Activated CD4-positive, alpha-beta T cell treated with anti-CD3 and anti-CD28 coated beads, Interleukin-2, Interleukin-6, amounts not matched to agents 100 ng/mL and 50 ng/mL, durations not matched to agents 16 hours and 8 hours (primary cell): Measurements from ENCODE around the gene FAM89B.
A peak's percentile ranks its signal among the peaks of the same experiment; 100 is the strongest.

Source experiments
- DNase-seq: peaks from one replicate; pipeline ENCODE4 v3.0.0-alpha.2; 2020

FAM89B gene

GRCh38 chr11:65575568-65576231 lies 3.4 kb downstream of the FAM89B start, which contains the start of gene EHBP1L1:
TSS of gene EHBP1L1 (plus strand) at chr11:65576053. CDS start at chr11:65576303, 250 bp downstream.
- peak; percentile 90 for DNase-seq

- peak; percentile 27 for DNase-seq
Observed at GRCh38 chr11:65576232-65576866, 4.0 kb downstream of the FAM89B start.

- DNase-seq = peak; percentile 50
Observed at GRCh38 chr11:65576867-65577755, 4.8 kb downstream of the FAM89B start.

- no peak for DNase-seq
Observed at GRCh38 chr11:65577756-65578109, 5.4 kb downstream of the FAM89B start.

GRCh38 chr11:65578134-65578533 lies 5.8 kb downstream of the FAM89B start:
- no peak for DNase-seq

GRCh38 chr11:65578667-65579066 lies 6.3 kb downstream of the FAM89B start:
- DNase-seq = no peak

- DNase-seq = no peak
Observed at GRCh38 chr11:65579291-65579690, 7.0 kb downstream of the FAM89B start.

- no peak for DNase-seq
Observed at GRCh38 chr11:65580031-65580692, 7.8 kb downstream of the FAM89B start.

- no peak for DNase-seq
Observed at GRCh38 chr11:65580756-65581155, 8.4 kb downstream of the FAM89B start.

GRCh38 chr11:65581928-65582327 lies 9.6 kb downstream of the FAM89B start:
- no peak for DNase-seq

- DNase-seq = no peak
Observed at GRCh38 chr11:65583589-65583988, 11.3 kb downstream of the FAM89B start.

- DNase-seq = no peak
Observed at GRCh38 chr11:65584106-65584505, 11.8 kb downstream of the FAM89B start.

- DNase-seq = no peak
Observed at GRCh38 chr11:65584723-65585171, 12.4 kb downstream of the FAM89B start.

- no peak for DNase-seq
Observed at GRCh38 chr11:65585396-65586246, 13.3 kb downstream of the FAM89B start.

- no peak for DNase-seq
Observed at GRCh38 chr11:65586247-65586630, 13.9 kb downstream of the FAM89B start.

- DNase-seq = no peak
Observed at GRCh38 chr11:65586676-65587075, 14.3 kb downstream of the FAM89B start.

GRCh38 chr11:65588199-65589054 lies 16.1 kb downstream of the FAM89B start:
- DNase-seq = peak; percentile 91

GRCh38 chr11:65589444-65590239 lies 17.3 kb downstream of the FAM89B start:
- DNase-seq = peak; percentile 44

GRCh38 chr11:65590240-65590738 lies 18.0 kb downstream of the FAM89B start:
- no peak for DNase-seq
